CD4-positive, alpha-beta T cell treated with Interferon alpha-2 for 1 hour (primary cell): ENCODE measurements around the gene SMARCAD1.

Source experiments
- DNase-seq, 2 donors: peaks; one replicate each; pipeline ENCODE4 v3.0.0-alpha.2; 2020 to 2022

SMARCAD1 gene, protein sequence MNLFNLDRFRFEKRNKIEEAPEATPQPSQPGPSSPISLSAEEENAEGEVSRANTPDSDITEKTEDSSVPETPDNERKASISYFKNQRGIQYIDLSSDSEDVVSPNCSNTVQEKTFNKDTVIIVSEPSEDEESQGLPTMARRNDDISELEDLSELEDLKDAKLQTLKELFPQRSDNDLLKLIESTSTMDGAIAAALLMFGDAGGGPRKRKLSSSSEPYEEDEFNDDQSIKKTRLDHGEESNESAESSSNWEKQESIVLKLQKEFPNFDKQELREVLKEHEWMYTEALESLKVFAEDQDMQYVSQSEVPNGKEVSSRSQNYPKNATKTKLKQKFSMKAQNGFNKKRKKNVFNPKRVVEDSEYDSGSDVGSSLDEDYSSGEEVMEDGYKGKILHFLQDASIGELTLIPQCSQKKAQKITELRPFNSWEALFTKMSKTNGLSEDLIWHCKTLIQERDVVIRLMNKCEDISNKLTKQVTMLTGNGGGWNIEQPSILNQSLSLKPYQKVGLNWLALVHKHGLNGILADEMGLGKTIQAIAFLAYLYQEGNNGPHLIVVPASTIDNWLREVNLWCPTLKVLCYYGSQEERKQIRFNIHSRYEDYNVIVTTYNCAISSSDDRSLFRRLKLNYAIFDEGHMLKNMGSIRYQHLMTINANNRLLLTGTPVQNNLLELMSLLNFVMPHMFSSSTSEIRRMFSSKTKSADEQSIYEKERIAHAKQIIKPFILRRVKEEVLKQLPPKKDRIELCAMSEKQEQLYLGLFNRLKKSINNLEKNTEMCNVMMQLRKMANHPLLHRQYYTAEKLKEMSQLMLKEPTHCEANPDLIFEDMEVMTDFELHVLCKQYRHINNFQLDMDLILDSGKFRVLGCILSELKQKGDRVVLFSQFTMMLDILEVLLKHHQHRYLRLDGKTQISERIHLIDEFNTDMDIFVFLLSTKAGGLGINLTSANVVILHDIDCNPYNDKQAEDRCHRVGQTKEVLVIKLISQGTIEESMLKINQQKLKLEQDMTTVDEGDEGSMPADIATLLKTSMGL

DNA sequence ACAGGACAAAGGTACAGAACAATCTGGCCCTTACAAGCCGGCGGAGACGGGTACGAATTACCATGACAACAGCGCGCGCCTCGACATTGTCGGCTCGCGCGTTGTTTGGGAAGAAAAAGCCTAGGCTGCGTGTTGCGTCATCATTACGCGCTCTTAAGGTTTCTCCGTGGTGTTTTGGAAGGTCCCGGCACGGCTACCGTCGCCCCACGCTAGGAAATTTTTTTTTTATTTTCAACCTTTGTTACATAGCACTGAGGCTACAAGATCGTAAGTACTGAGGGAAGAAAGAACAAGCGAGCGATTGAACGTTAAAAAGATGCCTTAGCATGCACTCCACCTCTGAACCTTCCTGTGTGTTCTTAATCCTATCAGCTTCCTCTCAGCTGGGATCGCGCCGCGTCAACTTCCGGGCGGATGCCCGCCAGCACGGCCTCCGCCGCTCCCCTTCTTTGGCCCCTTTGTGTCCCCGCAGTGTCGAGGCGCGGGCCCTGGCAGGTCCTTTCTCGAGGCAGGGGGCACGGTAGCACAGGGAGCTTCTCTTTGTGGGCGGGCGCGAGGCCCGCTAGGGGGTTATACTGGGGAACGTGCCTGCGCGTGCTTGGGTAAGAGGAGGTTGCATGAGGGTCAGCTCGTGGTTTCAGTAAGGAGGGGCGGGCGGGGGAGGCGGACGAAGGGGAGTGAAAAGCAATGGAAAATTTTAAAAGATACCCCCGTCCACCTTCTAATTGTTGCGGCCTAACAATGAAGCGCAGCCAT is at the start of gene SMARCAD1:
SMARCAD1 (plus strand) TSS at position 397 of the 756 bp plus-strand sequence. CDS start 530 bp downstream, outside the sequence.
- peak; percentile 87 to 89 for DNase-seq

DNA sequence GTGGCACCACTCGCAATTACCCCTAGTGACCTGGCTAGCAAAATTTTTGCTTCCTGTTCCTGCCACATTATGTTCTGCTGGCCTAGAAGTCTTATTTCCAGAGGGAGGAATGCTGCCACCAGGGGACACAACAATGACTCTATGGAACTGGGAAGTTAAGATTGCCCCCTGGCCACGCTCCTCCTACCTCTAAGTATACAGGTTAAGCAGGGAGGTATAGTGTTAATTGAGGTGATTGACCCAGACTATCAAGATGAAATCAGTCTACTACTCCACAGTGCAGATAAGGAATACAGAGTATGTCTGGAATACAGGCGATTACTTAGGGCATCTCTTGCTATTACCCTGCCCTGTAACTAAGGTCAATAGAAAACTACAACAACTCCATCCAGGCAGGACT is 48.8 kb upstream of the SMARCAD1 start:
- no peak for DNase-seq

DNA sequence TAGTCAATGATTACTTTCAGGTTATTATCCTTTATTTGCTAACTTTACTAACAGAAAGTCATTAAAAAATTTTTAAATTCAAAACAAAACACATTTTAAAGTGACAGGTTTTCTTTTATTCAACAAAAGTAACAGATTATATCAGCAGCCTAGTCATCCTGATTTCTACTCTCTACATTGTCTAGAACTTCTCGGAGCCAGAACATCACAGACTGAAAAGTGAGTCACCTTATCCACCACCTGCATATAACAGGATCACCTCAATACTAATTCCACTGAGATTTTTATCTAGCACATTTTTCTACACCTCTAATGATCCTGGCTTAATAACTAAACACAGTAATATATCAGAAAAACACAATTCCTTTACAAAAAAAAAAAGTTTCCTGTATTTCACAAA is 47.9 kb upstream of the SMARCAD1 start:
- DNase-seq = no peak

DNA sequence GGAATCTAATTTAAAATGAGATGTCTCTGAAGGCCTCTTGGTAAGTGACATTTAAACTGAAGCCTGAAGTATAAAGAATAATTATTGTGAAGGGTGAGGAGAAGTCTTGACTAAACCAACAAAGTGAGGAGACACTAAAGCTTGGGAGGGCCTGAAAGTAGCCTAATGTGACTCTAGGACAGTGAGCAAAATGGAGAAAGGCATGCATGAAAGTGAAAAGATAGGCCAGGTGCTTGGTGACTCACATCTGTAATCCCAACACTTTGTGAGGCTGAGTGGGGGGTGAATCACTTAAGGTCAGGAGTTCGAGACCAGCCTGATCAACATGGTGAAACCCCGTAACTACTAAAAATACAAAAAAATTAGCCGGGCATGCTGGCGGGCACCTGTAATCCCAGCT is 46.9 kb upstream of the SMARCAD1 start:
- DNase-seq = no peak

DNA sequence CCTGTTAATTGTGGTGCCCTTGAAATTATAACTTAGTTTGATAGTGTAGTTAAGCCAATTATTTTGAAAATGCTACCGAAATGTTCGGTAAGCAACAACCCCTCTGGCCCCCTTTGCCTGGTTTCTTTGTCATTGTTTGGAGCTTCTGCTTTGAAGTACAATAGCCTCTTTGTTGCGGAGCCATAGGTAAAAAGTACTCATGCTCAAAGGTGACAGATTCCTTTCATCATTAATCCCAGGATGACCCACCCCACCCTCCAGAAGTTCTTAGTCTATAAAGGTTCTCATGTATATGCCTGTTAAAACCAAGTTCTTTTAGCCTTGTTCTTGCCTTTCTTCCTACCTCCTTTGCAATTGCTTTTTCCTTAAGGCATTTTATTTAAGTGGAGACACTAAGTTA is 42.4 kb upstream of the SMARCAD1 start:
- no peak for DNase-seq

DNA sequence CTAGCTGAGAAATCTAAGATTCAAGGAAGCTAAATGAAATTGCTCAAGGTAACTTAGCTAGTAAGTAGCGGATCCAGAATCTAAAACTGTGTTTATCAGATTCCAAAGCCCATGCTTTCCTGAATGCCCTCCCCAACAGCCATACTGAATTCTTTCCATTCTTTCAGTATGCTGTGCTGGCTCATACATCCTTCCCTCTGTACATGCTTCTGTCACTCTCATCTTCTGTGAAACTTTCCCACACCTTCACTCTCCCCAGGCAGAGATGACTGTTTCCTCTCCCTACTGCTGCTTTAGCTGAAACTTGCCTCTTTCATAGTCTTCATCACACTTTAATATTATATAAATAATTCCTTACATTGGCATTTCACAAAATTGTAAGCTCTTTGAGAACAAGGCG is 39.3 kb upstream of the SMARCAD1 start:
- no peak for DNase-seq

DNA sequence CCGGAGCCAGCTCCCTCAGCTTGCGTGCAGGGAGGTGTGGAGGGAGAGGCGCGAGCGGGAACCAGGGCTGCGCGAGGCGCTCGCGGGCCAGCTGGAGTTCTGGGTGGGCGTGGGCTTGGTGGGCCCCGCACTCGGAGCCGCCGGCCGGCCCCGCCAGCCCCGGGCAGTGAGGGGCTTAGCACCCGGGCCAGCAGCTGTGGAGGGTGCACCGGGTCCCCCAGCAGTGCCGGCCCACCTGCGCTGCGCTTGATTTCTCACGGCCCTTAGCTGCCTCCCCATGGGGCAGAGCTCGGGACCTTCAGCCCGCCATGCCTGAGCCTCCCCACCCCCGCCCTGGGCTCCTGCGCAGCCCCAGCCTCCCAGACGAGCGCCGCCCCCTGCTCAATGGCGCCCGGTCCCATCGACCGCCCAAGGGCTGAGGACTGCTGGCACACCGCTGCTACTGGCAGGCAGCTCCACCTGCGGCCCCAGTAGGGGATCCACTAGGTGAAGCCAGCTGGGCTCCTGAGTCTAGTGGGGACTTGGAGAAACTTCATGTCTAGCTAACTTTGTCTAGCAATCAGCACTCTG is 37.8 kb upstream of the SMARCAD1 start:
- no peak for DNase-seq

DNA sequence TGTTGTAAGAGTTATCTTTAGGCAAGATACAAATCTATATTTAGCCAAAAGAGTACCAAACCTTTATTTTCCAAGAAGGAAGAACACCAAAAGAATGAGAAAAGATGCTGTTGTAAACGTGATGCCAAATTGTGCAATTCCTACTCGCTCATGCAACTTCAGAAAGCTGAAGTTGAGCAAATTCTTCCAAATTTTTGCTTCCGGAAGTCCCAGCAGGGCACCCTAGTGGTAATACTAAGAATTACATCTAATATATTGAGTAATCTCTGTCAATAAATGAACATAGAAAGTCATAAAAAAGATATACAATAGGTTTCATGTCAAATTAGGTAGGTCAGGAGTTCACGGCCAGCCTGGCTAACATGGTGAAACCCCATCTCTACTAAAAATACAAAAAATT is 36.0 kb upstream of the SMARCAD1 start:
- DNase-seq = no peak

DNA sequence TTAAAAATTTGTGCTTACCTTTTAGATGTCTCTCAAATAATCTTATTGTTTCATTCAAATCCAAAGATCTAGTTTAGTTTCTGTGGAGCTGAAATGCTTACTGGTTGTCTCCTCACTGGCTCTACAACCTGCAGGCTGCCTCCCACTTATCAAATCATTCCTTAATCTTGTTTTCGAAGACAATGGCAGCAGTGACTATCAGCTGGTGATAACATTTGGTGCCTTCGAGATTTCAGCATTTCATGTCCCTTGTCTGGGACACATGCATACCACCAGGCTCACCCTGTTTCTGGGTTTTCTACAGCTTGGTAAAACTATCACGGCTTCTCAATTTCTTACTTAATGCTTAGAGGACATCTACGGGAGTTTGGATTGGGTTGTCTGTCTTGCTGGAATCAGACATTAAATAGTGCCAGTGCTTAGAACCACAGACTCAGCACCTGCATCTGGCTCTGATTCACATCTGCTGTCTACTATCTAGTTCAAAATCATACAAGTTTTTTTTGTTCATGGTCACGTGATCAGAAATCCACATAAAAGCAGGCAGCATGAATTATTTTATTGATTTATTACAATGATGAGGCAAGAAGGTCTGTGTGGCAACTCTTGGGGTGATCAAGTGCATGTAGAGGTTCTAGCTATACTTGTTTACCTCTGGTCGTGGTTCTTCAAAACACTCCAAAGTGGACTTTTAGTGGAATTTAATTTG is 32.0 kb upstream of the SMARCAD1 start:
- DNase-seq = no peak

DNA sequence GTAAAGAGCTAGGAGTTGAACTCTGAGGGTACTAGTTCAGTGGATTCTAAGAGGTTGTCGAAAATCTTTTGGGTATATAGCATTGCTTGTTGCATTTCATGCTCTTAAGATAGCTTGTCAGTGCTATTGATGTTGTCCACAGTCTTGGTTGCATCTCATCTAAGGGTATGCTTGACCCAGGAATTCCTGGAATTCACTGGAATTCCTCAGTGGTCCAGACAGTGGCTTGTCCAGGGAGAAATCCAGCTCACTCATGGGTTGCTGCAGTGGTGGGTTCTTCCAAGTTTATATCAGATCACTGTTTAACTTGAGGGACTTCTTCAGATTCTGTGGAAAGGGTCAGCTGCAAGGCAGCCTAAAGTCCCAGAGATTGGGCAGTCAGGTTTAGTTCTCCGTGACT is 29.8 kb upstream of the SMARCAD1 start:
- DNase-seq = no peak

DNA sequence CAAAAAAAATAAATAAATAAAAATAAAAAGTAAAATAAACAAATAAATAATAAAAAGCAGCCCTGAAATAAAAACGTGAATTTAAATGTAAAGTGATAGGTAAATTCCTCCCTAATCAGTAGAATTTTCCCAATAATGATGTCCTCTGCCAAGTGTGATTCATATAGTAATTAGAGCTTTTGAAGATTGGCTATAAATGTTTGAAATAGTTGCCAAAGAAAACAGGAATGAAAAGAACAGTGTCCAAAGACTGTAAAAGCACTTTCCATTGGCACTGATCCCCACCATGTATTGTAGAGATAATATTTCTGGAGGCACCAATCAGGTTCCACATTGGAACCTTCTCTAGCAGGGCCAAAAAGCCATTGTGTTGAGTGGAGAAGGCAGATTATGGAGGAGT is 25.9 kb upstream of the SMARCAD1 start:
- no peak for DNase-seq

DNA sequence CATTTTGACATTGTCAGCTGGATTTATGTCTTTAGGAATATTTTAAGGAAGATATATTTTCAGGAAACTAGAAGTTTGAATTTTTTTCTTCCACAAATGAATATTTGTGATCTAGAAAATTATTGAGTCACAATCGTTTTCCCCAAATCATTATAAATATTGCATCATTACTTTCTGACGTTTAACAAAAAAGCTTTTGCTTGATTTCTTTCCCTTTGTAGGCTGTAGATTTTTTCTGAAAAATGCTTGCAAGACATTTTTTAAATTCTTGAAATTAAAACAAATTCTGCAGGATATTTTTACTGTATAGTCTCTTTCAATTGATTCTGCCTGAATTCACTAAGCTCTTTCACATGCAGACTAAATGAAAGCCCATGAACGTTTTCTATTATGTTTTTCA is 4.9 kb upstream of the SMARCAD1 start:
- no peak for DNase-seq

DNA sequence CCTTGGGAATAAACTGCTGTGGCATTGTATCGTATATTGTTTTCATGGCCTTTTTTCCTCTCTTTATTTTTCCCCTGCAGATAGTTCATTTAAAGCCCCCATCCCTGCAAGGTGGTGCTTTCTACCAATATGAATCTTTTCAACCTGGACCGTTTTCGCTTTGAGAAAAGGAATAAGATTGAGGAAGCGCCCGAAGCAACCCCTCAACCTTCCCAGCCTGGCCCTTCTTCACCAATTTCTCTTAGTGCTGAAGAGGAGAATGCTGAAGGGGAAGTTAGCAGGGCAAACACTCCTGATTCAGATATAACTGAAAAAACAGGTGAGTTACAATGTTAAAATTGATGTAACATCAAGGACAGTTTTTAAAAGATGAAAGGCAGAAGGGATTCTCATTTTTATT is 601 bp downstream of the SMARCAD1 start:
- DNase-seq = no peak

DNA sequence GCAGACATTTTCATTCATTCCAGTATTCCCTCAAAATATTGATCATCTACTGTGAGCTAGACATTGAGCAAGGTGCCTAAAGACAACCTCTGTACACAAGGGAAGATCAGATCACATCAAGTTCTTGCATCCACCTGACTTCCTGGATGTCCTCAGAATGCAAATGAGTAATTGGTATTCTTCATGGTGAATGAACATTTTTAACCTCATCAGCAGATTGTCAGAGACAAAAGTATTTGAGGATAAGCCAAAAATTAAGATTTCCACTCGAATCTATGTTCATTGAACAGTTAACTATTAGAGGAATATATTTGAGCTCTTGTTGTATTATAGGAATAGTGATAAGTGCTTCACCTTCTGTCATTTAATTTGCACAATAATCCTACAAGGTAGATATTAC is 1.3 kb downstream of the SMARCAD1 start:
- DNase-seq = peak in 1 of 2 donors; percentile 23

DNA sequence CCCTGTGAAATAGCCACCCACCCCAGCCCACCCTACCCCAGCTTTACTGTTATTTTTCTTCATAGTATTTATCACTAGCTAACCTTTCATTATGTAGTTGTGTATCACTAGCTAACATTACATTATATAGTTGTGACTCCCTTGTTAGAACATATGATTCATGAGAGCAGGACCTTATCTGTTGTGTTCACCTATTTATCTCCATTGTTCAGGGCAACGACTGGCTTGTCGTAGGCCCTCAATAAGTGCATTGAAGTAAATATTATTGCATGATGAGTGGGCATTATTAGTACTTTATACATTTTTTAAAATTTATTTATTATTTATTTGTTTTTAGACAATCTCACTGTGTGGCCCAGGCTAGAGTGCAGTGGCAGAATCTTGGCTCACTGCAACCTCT is 4.2 kb downstream of the SMARCAD1 start:
- DNase-seq = no peak

DNA sequence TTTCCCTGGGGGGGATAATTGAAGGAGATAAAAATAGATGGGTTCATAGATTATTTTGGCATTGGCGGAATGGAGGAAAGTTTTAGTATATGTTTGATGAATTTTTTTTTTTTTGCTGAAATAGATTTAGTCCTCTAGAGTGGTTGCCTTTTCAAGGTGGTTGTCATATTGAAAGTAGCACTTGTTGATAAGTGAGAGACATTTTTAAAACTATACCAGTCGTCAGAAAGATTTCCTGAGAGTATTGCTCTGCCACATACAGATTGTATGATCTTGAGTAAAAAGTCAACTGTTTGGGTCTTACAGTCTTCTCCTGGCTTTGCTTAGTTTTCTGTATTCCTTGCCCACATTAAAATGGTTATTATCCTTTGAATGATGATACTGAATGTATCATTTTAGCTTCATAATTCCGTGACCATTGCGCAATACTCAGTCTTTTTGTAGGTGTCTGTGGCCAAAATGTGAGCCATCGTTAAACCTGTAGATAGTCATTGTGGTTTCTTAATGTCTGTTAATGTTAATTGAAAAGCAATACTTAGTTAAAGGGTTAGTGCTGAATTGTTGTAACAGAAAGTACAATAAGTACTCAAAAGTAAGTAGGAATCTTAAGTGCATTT is 7.1 kb downstream of the SMARCAD1 start:
- DNase-seq = no peak

DNA sequence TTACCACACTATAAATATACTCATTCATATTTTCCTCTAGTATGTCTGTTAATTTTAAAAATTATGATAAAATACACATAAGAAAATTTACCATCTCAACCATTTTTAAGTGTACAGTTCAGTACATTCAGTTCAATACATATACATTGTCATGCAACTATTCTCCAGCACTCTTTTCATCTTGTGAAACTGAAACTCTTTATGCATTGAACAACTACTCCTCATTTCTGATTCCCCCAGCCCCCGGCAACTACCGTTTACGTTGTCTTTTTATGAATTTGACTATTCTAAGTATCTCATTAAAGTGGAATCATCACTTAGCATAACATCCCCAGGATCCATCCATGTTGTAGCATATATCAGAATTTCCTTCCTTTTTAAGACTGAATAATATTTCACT is 8.7 kb downstream of the SMARCAD1 start:
- peak in 1 of 2 donors; percentile 12 for DNase-seq

DNA sequence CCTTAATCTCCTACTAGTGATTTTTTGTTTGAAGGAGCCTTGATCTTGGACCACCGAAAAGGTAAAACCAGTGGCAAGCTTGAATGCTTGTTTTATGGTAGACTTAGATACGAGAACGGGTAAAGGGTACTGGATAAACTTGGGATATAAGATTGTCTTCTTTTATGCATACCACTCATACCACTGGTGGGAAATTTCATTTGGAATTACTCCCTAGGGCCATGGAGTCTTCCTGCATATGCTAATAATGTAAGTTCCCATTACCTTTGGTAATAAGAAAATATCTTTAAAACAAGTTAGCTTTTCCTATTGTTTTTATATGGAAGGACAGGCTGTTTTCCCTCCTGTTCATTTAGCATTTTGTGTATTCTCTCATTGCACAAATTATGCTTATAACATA is 11.7 kb downstream of the SMARCAD1 start:
- no peak for DNase-seq

DNA sequence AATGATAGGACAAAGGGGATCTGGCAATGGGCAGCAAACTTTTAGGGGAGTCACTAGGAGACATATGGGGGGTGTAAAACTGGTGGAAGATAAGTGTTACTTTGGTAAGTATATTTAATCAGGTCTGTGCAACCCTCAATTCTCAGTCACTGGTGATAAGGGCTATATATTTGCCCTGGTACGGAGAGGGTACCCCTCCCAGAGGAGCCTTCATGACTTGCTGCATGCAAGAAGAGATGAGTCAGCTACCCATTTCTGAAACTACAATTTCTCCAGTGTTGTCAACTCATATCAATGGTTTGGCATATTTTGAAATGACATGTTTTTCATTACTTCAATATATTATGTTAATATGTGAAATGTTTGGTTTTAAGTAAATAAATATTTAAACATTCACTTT is 14.3 kb downstream of the SMARCAD1 start:
- no peak for DNase-seq

DNA sequence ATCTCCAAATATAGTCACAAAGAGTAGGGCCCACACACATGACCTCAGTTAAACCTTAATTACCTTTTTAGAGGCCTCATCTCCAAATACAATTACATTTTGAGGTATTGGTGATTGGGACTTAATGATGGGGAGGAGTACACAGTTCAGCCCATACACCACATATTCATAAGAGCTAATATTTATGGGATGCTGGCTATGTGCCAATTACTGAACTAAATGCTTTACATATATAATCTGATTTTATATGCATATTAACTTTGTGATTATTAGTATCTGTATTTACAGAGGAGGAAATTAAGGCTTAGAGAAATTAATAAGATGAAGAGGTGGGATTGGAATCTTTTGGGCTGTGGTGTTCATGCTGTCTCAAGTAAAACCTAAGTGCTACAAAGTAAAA is 17.8 kb downstream of the SMARCAD1 start:
- DNase-seq = no peak

DNA sequence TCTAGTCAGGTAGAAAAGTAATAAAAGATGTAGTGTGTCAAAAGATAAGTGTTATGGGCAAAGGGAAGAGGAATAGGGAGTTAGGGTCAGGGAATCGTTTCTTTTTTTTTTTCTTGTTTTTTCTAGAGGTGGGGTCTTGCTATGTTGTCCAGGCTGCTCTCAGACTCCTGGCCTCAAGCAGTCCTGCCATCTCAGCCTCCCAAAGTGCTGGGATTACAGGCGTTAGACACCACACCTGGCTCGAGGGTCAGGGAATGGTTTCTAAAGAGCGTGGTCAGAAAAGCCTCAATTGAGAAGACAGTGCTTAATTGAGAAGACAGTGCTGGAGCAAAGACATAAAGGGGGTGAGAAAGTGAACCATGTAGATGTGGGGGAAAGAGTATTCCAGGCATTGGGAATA is 19.1 kb downstream of the SMARCAD1 start:
- no peak for DNase-seq
